SK-MEL-5 (cell line): ENCODE data around the gene KLF13. TPM values are rescaled to one million over a fixed set of nuclear protein-coding genes. Genes with fewer than 3 reads are reported as not detected.

Experiments used
- DNase-seq: peaks from one replicate; pipeline ENCODE4 v3.0.0-alpha.2; 2016; ENCODE audit warnings: low read depth, low spot score
- in situ Hi-C: cut with HindIII; loops from 2 replicates; pipeline ENCODE4 v1.10.0; 2016; ENCODE audit warnings: low sequenced_read_pairs, high pct_unique_total_duplicates, low pct_unique_long_range_greater_than_20kb
- total RNA-seq: library from RNA; depleted of rRNA; stranded (reverse); fragments of >200 nt; shearing (Covaris generic); gene quantifications from 2 replicates; pipeline ENCODE4 v1.2.3, GENCODE V29; 2014

The KLF13 gene
- total RNA-seq, 1 experiment from 2014 or later = 17.3 TPM

DNA sequence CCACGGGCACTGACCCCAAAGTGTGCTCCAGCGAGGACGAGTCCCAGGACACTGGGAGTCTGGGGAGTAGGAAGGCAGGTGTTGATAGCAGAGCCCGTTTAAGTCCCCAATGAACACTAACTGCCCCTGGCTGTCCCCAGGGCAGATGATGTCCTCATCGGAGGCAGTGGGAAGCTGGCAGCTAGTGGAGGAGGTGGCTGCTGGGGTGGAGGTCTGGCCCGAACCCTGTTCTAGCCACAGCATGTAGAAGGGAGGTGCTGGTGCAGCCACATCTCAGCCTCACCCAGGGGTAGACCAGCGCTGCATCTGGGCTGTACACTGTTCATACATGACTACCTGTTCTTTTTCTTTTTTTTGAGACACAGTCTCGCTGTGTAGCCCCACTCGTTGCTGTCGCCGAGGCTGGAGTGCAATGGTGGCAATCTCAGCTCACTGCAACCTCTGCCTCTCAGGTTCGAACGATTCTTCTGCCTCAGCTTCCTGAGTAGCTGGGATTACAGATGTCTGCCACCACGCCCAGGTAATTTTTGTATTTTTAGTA is 51.8 kb downstream of the KLF13 start:
- DNase-seq = no peak
- in situ Hi-C loops = no loop called here

DNA sequence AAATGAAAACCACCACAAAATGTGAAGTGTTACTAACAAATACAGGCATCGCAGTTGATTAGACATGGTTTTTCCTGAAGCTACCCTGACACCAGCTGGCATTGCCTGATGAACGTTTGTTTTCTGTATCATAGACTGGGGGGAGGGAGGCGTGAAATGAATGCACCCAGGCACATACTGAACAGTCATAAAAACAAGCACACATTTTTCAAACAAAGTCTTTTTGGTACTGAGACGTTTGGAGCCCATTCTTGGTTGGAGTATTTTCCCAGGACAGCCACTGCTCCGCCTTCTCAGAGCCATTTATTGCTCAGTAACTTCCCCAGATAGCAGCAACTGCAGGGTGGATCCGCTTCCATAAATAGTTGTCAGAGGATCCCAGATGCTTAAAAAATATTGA is 52.4 kb downstream of the KLF13 start:
- in situ Hi-C loops = no loop called here
- DNase-seq = no peak

DNA sequence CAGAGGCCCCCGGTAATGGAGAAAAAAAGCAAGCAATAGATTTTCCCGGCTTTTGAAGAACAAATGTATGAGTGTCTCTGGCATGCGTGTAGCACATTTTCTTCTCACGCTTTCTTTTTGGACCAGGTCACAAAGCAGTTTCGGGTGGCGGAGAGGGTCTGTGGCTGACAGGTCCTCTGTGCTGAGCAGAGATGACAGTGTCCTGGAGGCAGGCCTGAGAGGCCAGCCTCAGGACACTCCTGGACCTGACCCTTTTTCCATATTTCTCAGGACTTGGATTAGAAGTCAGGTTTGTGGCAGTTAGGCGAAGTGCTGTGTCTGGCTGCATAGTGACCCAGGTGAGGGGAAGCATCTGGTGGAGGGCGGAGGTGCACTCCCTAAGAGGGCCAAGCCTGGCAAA is 52.9 kb downstream of the KLF13 start:
- DNase-seq = no peak
- in situ Hi-C loops = no loop called here

GRCh38 chr15:31381801-31382712 is 55.4 kb downstream of the KLF13 start:
- in situ Hi-C loops = no loop called here
- DNase-seq = no peak

GRCh38 chr15:31382713-31383045 is 56.0 kb downstream of the KLF13 start:
- no peak for DNase-seq

DNA sequence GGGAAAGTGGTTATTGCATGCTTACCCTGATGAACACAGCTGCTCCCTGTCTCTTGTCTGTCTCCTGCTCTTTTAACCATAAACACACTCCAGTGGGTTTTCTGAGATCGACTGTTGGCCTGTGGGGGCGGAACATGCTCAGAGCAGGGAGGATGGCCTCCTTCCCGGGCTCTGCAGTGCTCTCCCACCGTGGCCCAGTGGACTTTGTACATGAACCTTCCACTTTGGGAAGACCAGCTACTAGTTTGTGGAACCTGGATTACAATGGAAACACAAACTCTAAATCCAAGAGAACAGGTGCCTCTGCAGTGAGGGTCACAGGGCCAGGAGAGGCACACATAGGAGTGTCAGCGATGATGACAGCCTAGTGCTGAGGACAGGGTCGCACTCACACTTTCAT is 56.5 kb downstream of the KLF13 start:
- in situ Hi-C loops = no loop called here
- DNase-seq = no peak

More at GRCh38 chr15:31382713-31383045, 56.0 kb downstream of the KLF13 start:
- in situ Hi-C loops = no loop called here

DNA sequence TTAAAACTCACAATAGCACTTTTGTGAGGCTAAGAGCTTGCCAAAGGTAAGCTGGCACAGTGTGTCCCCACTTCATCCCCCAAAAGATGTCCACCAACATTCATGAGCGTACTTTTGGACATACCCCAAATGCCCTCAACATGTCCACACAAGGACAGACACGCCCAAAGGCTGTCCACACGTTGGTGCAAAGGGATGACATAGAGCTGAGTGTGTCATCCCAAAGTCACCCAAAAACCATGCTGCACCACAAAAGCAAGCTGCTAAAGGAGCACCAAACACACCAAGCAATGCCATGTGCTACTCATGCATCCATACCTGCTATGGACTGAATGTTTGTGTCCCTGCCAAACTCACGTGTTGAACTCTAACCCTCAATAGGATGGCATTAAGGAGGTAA is 57.9 kb downstream of the KLF13 start:
- no peak for DNase-seq
- in situ Hi-C loops = no loop called here

- in situ Hi-C loops = no loop called here
- no peak for DNase-seq
Measured at GRCh38 chr15:31385736-31386135, 59.1 kb downstream of the KLF13 start.

GRCh38 chr15:31387092-31387478 is 60.5 kb downstream of the KLF13 start:
- in situ Hi-C loops = no loop called here
- DNase-seq = no peak

GRCh38 chr15:31387479-31388118 is 61.0 kb downstream of the KLF13 start:
- in situ Hi-C loops = no loop called here
- DNase-seq = no peak

DNA sequence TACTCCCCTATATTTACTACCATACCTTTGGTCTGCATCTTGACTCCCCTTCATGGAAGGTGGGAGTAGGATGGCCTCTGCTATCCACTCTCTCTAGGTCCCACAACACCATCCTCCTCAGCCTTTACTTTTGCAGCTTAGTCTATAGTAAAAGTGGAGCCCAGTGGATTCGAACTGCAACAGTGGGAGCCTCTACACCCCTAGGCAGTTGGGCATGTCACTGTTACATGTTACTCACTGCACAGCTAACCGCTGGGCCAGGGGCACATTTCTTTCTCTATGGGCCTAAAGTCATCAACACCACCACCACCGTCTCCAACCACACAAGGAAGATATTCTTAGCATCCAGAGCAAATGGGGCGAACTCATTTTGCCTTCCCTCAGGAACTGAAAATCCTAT is 62.9 kb downstream of the KLF13 start:
- no peak for DNase-seq
- in situ Hi-C loops = no loop called here

- DNase-seq = no peak
- in situ Hi-C loops = no loop called here
Measured at GRCh38 chr15:31390029-31390428, 63.4 kb downstream of the KLF13 start.

DNA sequence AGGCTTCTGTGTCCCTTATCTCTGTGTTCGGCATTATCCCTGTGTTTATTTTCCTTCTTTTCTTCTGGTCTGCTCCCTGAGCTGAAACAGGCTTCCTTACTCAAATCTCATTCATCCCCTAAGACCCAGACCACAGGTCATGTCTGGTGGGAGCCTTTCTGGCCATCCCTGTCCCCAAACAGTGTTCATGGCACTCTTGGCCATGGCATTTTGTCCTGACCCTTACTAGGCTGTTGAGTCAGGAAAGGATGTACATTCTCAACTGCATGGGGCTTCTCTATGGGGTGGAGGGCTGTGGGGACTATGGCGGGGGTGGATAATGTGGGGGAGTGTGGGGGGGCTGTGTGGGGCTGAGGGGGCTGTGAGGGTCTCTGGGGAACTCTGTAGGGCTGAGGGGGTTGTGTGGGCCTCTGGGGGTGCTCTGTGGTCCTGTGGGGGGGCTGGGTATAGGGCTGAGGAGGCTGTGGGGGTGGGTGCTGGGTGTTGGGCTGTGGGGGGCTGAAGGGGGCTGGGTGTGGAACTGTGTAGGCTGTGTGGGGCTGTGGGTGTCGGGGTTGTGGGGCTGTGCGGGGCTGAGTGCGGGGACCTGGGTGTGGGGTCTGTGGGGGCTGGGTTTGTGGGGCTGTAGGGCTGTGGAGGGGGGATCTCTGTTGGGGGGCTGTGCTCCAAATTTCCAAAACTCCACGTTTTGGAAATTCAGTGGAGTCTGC is 64.3 kb downstream of the KLF13 start:
- in situ Hi-C loops = no loop called here

GRCh38 chr15:31391687-31392671 is 65.3 kb downstream of the KLF13 start:
- in situ Hi-C loops = no loop called here
- DNase-seq = peak; percentile 30

More for the DNA sequence above, 64.3 kb downstream of the KLF13 start:
- no peak for DNase-seq

- in situ Hi-C loops = no loop called here
- no peak for DNase-seq
Measured at GRCh38 chr15:31392761-31393401, 66.2 kb downstream of the KLF13 start.

GRCh38 chr15:31393444-31394091 is 66.9 kb downstream of the KLF13 start:
- in situ Hi-C loops = no loop called here
- no peak for DNase-seq
